Breast epithelium (tissue), 3 donors: ENCODE measurements around the gene ABHD5.

Experiments used
- CTCF ChIP-seq, 3 donors: fragments of 450-650 bp; IDR thresholded peaks; one replicate each; pipeline ENCODE4 v1.5.1; 2016 to 2017; ENCODE audit warnings: antibody characterized with exemption in 3 of 3, mild to moderate bottlenecking in 3 of 3, moderate library complexity in 3 of 3
- POLR2A ChIP-seq: fragments of 450-650 bp; IDR thresholded peaks from one replicate; pipeline ENCODE4 v1.6.1; 2016; ENCODE audit warnings: antibody characterized with exemption, mild to moderate bottlenecking, moderate library complexity
- POLR2AphosphoS5 ChIP-seq, 3 donors: sonication (generic); formaldehyde crosslinking; IDR thresholded peaks; one replicate each; pipeline ENCODE4 v1.6.1; 2017; ENCODE audit warnings: antibody characterized with exemption in 3 of 3

GRCh38 chr3:43696881-43697280 lies 6.1 kb downstream of the ABHD5 start:
- TF ChIP-seq CTCF (IDR thresholded peaks at IDR 0.05) (no peak), POLR2AphosphoS5 (IDR thresholded peaks at IDR 0.05) (no peak), POLR2A (no peak)
